Prostate gland (tissue), 2 donors: ENCODE measurements around the gene STAMBPL1. TPM values are rescaled to one million over a fixed set of nuclear protein-coding genes. Genes with fewer than 3 reads are reported as not detected.

Experiments
- DNase-seq: peaks from one replicate; pipeline ENCODE4 v3.0.0-alpha.2; 2019; ENCODE audit warnings: low spot score
- H3K27ac ChIP-seq, 2 donors: fragments of 200-600 bp; sonication (generic); 2 replicates each; pipeline ENCODE4 v1.5.1; 2017 to 2019
- H3K27me3 ChIP-seq: fragments of 200-600 bp; sonication (generic); replicated peaks from 2 replicates; pipeline ENCODE4 v1.5.1; 2019; ENCODE audit not compliant: insufficient read depth
- H3K36me3 ChIP-seq, 2 donors: fragments of 200-600 bp; sonication (generic); 1 replicate in 1 of 2; 2 replicates in 1 of 2; pipeline versions ENCODE4 v1.5.1 to v1.8.1; 2017 to 2019
- H3K4me1 ChIP-seq: fragments of 200-600 bp; sonication (generic); replicated peaks from 2 replicates; pipeline ENCODE4 v1.5.1; 2019
- H3K4me3 ChIP-seq, 2 donors: fragments of 200-600 bp; sonication (generic); 2 replicates each; pipeline ENCODE4 v1.5.1; 2017 to 2019
- H3K9me3 ChIP-seq: fragments of 200-600 bp; sonication (generic); 2 replicates; pipeline ENCODE4 v1.5.1; 2017
- CTCF ChIP-seq, 4 experiments: fragments of 200-600 bp in 2 of 4; fragments of 450-650 bp in 2 of 4; sonication (generic) in 2 of 4; IDR thresholded peaks; 1 replicate in 3 of 4; 2 replicates in 1 of 4; pipeline ENCODE4 v1.5.1; 2016 to 2019; ENCODE audit warnings: antibody characterized with exemption in 4 of 4, mild to moderate bottlenecking in 2 of 4, moderate library complexity in 2 of 4
- POLR2A ChIP-seq: fragments of 450-650 bp; IDR thresholded peaks from one replicate; pipeline ENCODE4 v1.6.1; 2016; ENCODE audit warnings: antibody characterized with exemption, mild to moderate bottlenecking
- POLR2AphosphoS5 ChIP-seq: sonication (generic); formaldehyde crosslinking; IDR thresholded peaks from one replicate; pipeline ENCODE4 v1.6.1; 2017; ENCODE audit warnings: antibody characterized with exemption
- WGBS: methylation state at CpG from one replicate; pipeline ENCODE4 v1.1.5; 2018; 5-methylcytosine and 5-hydroxymethylcytosine counted together
- intact Hi-C: fragments of 100-400 bp; cut with DNase I; formaldehyde crosslinking; loops from one replicate; pipeline ENCODE4 v1.14.2; 2022
- total RNA-seq, 2 donors: library from RNA; depleted of rRNA; stranded (reverse); fragments of >200 nt; gene quantifications; one replicate each; pipeline ENCODE4 v1.1.0, GENCODE V29; 2016

The STAMBPL1 gene
- total RNA-seq, 2 donors from 2014 or later = 3.6 to 5.8 TPM

- no peak for TF ChIP-seq CTCF (IDR thresholded peaks at IDR 0.05)
- TF ChIP-seq POLR2A = no peak
- TF ChIP-seq POLR2AphosphoS5 = no peak
- Histone ChIP-seq H3K27me3 (no peaks in the 10 kb centered on the region), H3K9me3 (no peaks in the 10 kb centered on the region), H3K4me1 (no peaks in the 10 kb centered on the region), H3K4me3 (no peak overlapping the region), H3K36me3 (no peaks in the 10 kb centered on the region), H3K27ac (no peak overlapping the region)
- intact Hi-C loops = no loop called here
- DNase-seq = no peak
These were observed 43.5 kb downstream of the STAMBPL1 start for GRCh38 chr10:88923520-88923919.

GRCh38 chr10:88926566-88927415 is 46.7 kb downstream of the STAMBPL1 start:
- no peak overlapping the region for H3K4me3 ChIP-seq
- H3K27me3 ChIP-seq = no peaks in the 10 kb centered on the region
- H3K4me1 ChIP-seq = no peaks in the 10 kb centered on the region
- TF ChIP-seq POLR2A = no peak
- no peak for TF ChIP-seq CTCF (IDR thresholded peaks at IDR 0.05)
- TF ChIP-seq POLR2AphosphoS5 = no peak
- H3K27ac ChIP-seq = no peak overlapping the region
- H3K9me3 ChIP-seq = no peaks in the 10 kb centered on the region
- intact Hi-C loops = loop anchor here (2.0 kb wide), 1 partner anchor 48 kb away; no protein-coding TSS in a partner anchor
- no peak for DNase-seq
- H3K36me3 ChIP-seq = no peaks in the 10 kb centered on the region
- WGBS = 46% methylated on average over 6 of the region's 6 CpGs

- H3K4me1 ChIP-seq = no peaks in the 10 kb centered on the region
- no peaks in the 10 kb centered on the region for H3K9me3 ChIP-seq
- intact Hi-C loops = loop anchor here (2.0 kb wide), 1 partner anchor 49 kb away; no protein-coding TSS in a partner anchor
- H3K4me3 ChIP-seq = no peak overlapping the region
- no peaks in the 10 kb centered on the region for H3K36me3 ChIP-seq
- H3K27me3 ChIP-seq = no peaks in the 10 kb centered on the region
- WGBS = 83% methylated on average over 2 of the region's 2 CpGs
- no peak overlapping the region for H3K27ac ChIP-seq
- no peak for DNase-seq
- no peak for TF ChIP-seq CTCF (IDR thresholded peaks at IDR 0.05)
- TF ChIP-seq POLR2AphosphoS5 = no peak
- TF ChIP-seq POLR2A = no peak
These were observed 47.3 kb downstream of the STAMBPL1 start for GRCh38 chr10:88927416-88927690.

GRCh38 chr10:88928254-88928653 is 48.2 kb downstream of the STAMBPL1 start:
- H3K27ac ChIP-seq = no peak overlapping the region

More at GRCh38 chr10:88928254-88928653, 48.2 kb downstream of the STAMBPL1 start:
- DNase-seq = no peak
- Histone ChIP-seq H3K4me3 (no peak overlapping the region), H3K4me1 (no peaks in the 10 kb centered on the region), H3K36me3 (no peaks in the 10 kb centered on the region), H3K9me3 (no peaks in the 10 kb centered on the region), H3K27me3 (no peaks in the 10 kb centered on the region)
- intact Hi-C loops = no loop called here
- 65% methylated on average over 2 of the region's 2 CpGs for WGBS
- TF ChIP-seq CTCF (IDR thresholded peaks at IDR 0.05) (no peak), POLR2AphosphoS5 (no peak), POLR2A (no peak)
